K562 (cell line): ENCODE data around the gene MBNL1.

ENCODE experiments used
- CTCF ChIP-seq, 3 experiments: IDR thresholded peaks in 2 of 3; conservative IDR thresholded peaks in 1 of 3; 2 replicates each; pipeline ENCODE4 v1.5.1; 2011 to 2012; ENCODE audit warnings: low read length in 3 of 3, mild to moderate bottlenecking in 3 of 3, control low read depth in 2 of 3, improper control_type of control experiment in 1 of 3, inconsistent platforms in 1 of 3, low read depth in 1 of 3, mixed read lengths in 1 of 3, moderate library complexity in 1 of 3; ENCODE audit not compliant: insufficient read depth in 2 of 3
- POLR2A ChIP-seq: fragments of 450-650 bp; conservative IDR thresholded peaks from 2 replicates; pipeline ENCODE4 v1.6.1; 2016
- ZBED1 ChIP-seq: IDR thresholded peaks from 2 replicates; pipeline ENCODE4 v1.6.1; 2014
- ZFP36 ChIP-seq: fragments of 150-350 bp; IDR thresholded peaks from 2 replicates; pipeline ENCODE4 v1.6.1; 2018; ENCODE audit warnings: low read length, low read depth; ENCODE audit not compliant: partially characterized antibody
- ZZZ3 ChIP-seq: fragments of 450-650 bp; IDR thresholded peaks from 2 replicates; pipeline ENCODE4 v1.6.1; 2016; ENCODE audit warnings: antibody characterized with exemption, mild to moderate bottlenecking, moderate library complexity
- TF ChIP-seq, protein P1 (sequence below), 2 experiments: fragments of 450-650 bp; conservative IDR thresholded peaks; 2 replicates each; pipeline ENCODE4 v1.6.1; 2017; ENCODE audit warnings: mild to moderate bottlenecking in 2 of 2, moderate library complexity in 2 of 2
- TF ChIP-seq, protein P2 (sequence below): fragments of 450-650 bp; IDR thresholded peaks from 2 replicates; pipeline ENCODE4 v1.6.1; 2017; ENCODE audit warnings: antibody characterized with exemption, mild to moderate bottlenecking

GRCh38 chr3:152360966-152361365, 92.2 kb downstream of the MBNL1 start:
- no peak for TF ChIP-seq ZFP36
- TF ChIP-seq, protein P1, sequence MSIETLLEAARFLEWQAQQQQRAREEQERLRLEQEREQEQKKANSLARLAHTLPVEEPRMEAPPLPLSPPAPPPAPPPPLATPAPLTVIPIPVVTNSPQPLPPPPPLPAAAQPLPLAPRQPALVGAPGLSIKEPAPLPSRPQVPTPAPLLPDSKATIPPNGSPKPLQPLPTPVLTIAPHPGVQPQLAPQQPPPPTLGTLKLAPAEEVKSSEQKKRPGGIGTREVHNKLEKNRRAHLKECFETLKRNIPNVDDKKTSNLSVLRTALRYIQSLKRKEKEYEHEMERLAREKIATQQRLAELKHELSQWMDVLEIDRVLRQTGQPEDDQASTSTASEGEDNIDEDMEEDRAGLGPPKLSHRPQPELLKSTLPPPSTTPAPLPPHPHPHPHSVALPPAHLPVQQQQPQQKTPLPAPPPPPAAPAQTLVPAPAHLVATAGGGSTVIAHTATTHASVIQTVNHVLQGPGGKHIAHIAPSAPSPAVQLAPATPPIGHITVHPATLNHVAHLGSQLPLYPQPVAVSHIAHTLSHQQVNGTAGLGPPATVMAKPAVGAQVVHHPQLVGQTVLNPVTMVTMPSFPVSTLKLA (conservative IDR thresholded peaks at IDR 0.05), result no peak
- no peak for TF ChIP-seq ZBED1
- TF ChIP-seq, protein P2, sequence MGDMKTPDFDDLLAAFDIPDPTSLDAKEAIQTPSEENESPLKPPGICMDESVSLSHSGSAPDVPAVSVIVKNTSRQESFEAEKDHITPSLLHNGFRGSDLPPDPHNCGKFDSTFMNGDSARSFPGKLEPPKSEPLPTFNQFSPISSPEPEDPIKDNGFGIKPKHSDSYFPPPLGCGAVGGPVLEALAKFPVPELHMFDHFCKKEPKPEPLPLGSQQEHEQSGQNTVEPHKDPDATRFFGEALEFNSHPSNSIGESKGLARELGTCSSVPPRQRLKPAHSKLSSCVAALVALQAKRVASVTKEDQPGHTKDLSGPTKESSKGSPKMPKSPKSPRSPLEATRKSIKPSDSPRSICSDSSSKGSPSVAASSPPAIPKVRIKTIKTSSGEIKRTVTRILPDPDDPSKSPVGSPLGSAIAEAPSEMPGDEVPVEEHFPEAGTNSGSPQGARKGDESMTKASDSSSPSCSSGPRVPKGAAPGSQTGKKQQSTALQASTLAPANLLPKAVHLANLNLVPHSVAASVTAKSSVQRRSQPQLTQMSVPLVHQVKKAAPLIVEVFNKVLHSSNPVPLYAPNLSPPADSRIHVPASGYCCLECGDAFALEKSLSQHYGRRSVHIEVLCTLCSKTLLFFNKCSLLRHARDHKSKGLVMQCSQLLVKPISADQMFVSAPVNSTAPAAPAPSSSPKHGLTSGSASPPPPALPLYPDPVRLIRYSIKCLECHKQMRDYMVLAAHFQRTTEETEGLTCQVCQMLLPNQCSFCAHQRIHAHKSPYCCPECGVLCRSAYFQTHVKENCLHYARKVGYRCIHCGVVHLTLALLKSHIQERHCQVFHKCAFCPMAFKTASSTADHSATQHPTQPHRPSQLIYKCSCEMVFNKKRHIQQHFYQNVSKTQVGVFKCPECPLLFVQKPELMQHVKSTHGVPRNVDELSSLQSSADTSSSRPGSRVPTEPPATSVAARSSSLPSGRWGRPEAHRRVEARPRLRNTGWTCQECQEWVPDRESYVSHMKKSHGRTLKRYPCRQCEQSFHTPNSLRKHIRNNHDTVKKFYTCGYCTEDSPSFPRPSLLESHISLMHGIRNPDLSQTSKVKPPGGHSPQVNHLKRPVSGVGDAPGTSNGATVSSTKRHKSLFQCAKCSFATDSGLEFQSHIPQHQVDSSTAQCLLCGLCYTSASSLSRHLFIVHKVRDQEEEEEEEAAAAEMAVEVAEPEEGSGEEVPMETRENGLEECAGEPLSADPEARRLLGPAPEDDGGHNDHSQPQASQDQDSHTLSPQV, result no peak
- no peak for TF ChIP-seq POLR2A
- TF ChIP-seq CTCF (IDR thresholded peaks at IDR 0.05 in 2 of 3, conservative IDR thresholded peaks at IDR 0.05 in 1 of 3; ENCODE audit: insufficient read depth in 2 of 3, low read depth in 1 of 3, low read length in 3 of 3), result no peak
- no peak for TF ChIP-seq ZZZ3
